IPS-20b (cell line): Measurements from ENCODE around the gene MAGEB1.

ENCODE experiments used
- H3K27ac ChIP-seq: one replicate; pipeline ENCODE4 v1.5.1; 2013; ENCODE audit warnings: low read length
- H3K27me3 ChIP-seq: 2 replicates; pipeline ENCODE4 v1.6.1; 2013; ENCODE audit warnings: mild to moderate bottlenecking, low read length, inconsistent platforms; ENCODE audit not compliant: insufficient read depth
- H3K36me3 ChIP-seq: 2 replicates; pipeline ENCODE4 v1.6.1; 2013; ENCODE audit warnings: low read depth, mild to moderate bottlenecking, inconsistent platforms, low read length, moderate library complexity; ENCODE audit not compliant: insufficient read depth
- H3K4me1 ChIP-seq: 2 replicates; pipeline ENCODE4 v1.6.1; 2013; ENCODE audit warnings: mild to moderate bottlenecking, control low read depth, inconsistent platforms, low read length, moderate library complexity; ENCODE audit not compliant: insufficient read depth
- H3K4me3 ChIP-seq: 2 replicates; pipeline ENCODE4 v1.5.1; 2013; ENCODE audit warnings: mild to moderate bottlenecking, low read length, inconsistent platforms
- H3K9ac ChIP-seq: 2 replicates; pipeline ENCODE4 v1.6.1; 2013; ENCODE audit warnings: low read depth, mild to moderate bottlenecking, inconsistent platforms, low read length, moderate library complexity
- H3K9me3 ChIP-seq: 2 replicates; pipeline ENCODE4 v1.6.1; 2013; ENCODE audit warnings: mild to moderate bottlenecking, low read depth, low read length, inconsistent platforms; ENCODE audit not compliant: insufficient read depth

MAGEB1 gene

DNA sequence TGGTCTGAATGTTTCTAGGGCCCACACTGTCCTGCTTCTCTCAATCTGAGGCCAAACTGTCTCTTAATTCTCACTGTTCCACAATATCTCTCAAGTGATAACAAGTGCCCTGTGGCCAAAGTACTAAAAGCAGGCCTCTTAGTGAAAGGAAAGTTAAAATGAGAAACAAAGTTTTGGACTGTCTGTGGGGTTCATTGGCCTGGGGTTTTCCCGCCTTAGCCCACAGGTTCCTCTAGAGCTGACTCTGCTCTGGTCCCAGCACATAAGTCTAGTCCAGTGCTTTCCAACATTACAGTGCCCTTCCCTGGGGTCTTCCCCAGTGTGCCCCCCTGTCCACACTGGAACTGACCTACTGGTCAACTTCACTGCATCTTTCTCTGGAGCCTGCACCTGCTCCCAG, 6.3 kb downstream of the MAGEB1 start:
- H3K27me3 ChIP-seq: no peaks in the 10 kb centered on the region
- no peak overlapping the region for H3K27ac ChIP-seq
- no peaks in the 10 kb centered on the region for H3K36me3 ChIP-seq
- no peak overlapping the region for H3K9ac ChIP-seq
- peaks cover 9% of the 10 kb centered on the region for H3K9me3 ChIP-seq
- no peak overlapping the region for H3K4me3 ChIP-seq
- no peaks in the 10 kb centered on the region for H3K4me1 ChIP-seq

DNA sequence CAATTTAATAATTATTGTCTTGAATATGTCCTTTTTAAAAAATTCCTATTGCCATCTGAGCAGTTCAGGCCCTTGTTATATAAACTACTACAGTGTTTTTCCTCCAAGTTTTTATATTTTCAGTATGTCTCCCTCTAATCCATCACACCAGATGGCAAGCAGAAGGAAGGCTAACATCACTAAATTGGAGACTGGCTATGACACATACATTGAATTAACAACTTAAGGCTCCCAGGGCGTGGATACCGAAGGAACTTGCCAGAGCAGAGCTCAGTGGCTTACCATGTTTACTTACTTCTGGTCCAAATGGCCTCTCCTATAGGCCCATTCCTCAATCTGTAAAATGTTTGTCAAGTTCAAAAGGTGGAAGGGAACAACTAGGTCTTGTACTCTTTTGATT, 13.0 kb downstream of the MAGEB1 start:
- H3K36me3 ChIP-seq: no peaks in the 10 kb centered on the region
- H3K27ac ChIP-seq: no peak overlapping the region
- H3K9me3 ChIP-seq: peaks cover 4% of the 10 kb centered on the region
- no peak overlapping the region for H3K4me3 ChIP-seq
- H3K4me1 ChIP-seq: no peaks in the 10 kb centered on the region
- no peak overlapping the region for H3K9ac ChIP-seq
- no peaks in the 10 kb centered on the region for H3K27me3 ChIP-seq

DNA sequence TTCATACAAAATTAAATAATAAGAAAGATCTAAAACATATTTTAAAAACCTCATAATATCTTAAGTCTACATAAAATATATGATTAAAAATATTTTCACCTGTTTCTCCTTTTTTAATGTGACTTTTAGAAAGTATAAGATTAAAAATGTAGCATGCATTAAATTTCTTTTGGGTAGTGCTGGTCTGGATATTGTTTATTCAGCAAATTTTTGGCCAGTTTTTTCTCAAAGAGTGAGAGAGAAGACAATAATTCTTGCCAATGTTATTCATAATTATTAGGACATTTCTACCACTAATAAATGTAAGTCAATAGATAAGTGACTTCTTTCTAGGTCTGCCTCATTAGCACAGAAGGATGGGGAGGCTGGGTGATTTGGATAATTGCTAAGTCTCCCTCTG, 14.1 kb downstream of the MAGEB1 start:
- no peaks in the 10 kb centered on the region for H3K36me3 ChIP-seq
- no peak overlapping the region for H3K27ac ChIP-seq
- H3K4me1 ChIP-seq: no peaks in the 10 kb centered on the region
- no peak overlapping the region for H3K9ac ChIP-seq
- H3K9me3 ChIP-seq: no peaks in the 10 kb centered on the region
- no peaks in the 10 kb centered on the region for H3K27me3 ChIP-seq
- no peak overlapping the region for H3K4me3 ChIP-seq

DNA sequence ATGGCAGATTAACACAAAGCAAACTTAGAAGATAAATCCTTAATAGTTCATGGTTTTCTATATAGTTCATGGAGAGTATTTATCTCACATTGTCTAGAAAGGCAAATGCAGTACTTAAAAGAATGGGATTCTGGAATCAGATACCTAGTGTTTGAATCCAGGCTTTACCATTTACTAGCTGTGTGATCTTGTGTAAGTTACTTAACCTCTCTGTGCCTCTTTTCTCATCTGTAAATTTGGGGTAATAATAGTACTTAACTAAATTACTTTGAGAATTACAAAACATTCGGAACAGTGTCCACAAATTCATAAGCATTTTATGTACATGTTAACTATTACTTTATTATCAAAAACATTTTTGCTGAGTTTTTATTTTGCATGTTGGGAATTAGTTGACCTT, 15.8 kb downstream of the MAGEB1 start:
- no peak overlapping the region for H3K9ac ChIP-seq

DNA sequence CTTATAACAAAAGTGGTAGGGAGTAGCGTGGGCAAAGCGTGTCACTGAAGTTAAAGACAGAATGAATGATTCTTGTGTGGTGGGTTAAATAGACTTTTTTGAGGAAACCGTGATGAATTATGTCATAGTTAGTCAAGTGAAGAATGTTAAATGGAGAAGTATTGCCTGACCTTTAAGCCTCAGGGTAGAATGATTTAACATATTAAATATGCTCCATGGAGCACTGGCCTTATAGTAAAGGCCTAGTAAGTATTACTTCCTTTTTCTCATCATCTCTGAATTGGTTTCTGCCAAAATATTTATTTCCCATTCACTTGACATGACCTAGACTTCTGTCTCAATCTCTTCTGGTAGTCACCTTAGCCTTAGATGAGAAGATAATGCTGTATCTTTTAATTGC, 23.7 kb downstream of the MAGEB1 start:
- Histone ChIP-seq H3K4me3 (no peak overlapping the region), H3K36me3 (no peaks in the 10 kb centered on the region), H3K4me1 (no peaks in the 10 kb centered on the region), H3K9ac (no peak overlapping the region), H3K27me3 (no peaks in the 10 kb centered on the region), H3K27ac (no peak overlapping the region), H3K9me3 (no peaks in the 10 kb centered on the region)

More for the DNA sequence above, 15.8 kb downstream of the MAGEB1 start:
- Histone ChIP-seq H3K27ac (no peak overlapping the region), H3K27me3 (no peaks in the 10 kb centered on the region), H3K9me3 (no peaks in the 10 kb centered on the region), H3K4me3 (no peak overlapping the region), H3K4me1 (no peaks in the 10 kb centered on the region), H3K36me3 (no peaks in the 10 kb centered on the region)

DNA sequence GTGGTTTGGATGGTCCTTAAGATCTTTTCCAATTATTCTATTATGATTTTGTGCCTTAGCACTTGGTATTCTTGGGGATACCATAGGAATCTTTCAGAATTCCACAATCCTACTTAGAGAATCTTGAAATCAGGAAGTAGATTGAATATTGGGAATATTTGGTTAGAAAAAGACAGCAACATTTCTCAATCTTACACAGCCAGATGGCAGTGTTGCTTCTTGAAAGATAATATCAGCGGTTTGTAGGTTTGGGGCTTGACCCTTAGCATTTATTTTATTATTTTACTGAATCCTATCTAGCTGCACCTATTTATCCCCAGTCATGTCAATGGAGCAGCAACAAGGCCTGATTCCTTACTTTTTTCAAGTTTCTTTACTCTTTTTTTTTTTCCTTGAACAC, 28.6 kb downstream of the MAGEB1 start:
- Histone ChIP-seq H3K9me3 (no peaks in the 10 kb centered on the region), H3K36me3 (no peaks in the 10 kb centered on the region), H3K9ac (no peak overlapping the region), H3K27me3 (no peaks in the 10 kb centered on the region), H3K4me1 (no peaks in the 10 kb centered on the region), H3K4me3 (no peak overlapping the region), H3K27ac (no peak overlapping the region)

DNA sequence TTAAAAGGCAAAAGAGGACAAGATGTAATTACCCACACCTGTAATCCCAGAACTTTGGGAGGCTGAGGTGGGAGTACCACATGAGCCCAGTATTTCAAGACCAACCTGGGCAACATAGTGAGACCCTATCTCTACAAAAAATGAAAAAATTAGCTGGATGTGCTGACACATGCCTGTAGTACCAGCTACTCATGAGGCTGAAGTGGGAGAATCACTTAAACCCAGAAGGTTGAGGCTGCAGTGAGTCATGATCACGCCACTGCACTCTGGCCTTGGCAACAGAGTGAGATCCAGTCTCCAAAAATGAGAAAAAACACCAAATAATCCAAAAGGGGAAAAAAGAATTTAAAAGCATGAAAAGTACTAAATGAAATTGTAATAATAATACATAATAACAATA, 31.4 kb downstream of the MAGEB1 start:
- Histone ChIP-seq H3K9me3 (no peaks in the 10 kb centered on the region), H3K4me3 (no peak overlapping the region), H3K27me3 (no peaks in the 10 kb centered on the region), H3K9ac (no peak overlapping the region), H3K27ac (no peak overlapping the region), H3K4me1 (no peaks in the 10 kb centered on the region), H3K36me3 (no peaks in the 10 kb centered on the region)

DNA sequence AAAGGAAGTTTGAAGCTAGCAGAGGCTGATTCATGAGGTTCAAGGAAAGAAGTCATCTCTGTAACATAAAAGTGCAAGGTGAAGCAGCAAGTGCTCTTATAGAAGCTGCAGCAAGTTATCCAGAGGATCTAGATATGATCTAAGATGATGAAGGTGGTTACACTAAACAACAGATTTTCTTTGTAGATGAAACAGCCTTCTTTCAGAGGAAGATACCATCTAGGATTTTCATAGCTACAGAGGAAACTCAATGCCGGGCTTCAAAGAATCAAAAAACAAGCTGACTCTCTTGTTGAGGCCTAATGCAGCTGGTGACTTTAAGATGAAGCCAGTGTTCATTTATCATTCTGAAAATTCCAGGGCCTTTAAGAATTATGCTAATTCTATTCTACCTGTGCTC, 33.5 kb downstream of the MAGEB1 start:
- H3K4me3 ChIP-seq: no peak overlapping the region
- no peak overlapping the region for H3K9ac ChIP-seq
- H3K36me3 ChIP-seq: no peaks in the 10 kb centered on the region
- H3K27ac ChIP-seq: no peak overlapping the region
- no peaks in the 10 kb centered on the region for H3K4me1 ChIP-seq
- H3K27me3 ChIP-seq: no peaks in the 10 kb centered on the region
- H3K9me3 ChIP-seq: no peaks in the 10 kb centered on the region

DNA sequence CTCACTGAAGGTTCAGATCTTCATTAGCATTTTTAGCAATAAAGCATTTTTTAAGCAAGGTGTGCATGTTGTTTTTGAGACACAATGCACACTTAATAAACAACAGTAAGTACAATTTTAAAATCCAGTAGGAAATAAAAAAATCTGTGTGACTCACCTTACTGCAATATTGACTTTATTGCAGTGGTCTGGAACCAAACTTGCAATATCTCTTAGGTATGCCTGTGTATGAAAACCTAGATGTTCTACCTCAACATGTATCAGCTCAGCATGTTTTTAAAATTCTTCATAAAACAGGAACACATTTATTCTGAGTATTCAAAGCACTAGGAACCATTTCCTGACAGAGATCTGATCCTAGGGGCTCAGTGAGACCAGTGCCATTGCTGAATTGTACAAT, 35.6 kb downstream of the MAGEB1 start:
- H3K27me3 ChIP-seq: no peaks in the 10 kb centered on the region
- H3K4me1 ChIP-seq: no peaks in the 10 kb centered on the region
- no peaks in the 10 kb centered on the region for H3K36me3 ChIP-seq
- H3K27ac ChIP-seq: no peak overlapping the region
- H3K9me3 ChIP-seq: no peaks in the 10 kb centered on the region
- no peak overlapping the region for H3K4me3 ChIP-seq
- H3K9ac ChIP-seq: no peak overlapping the region

DNA sequence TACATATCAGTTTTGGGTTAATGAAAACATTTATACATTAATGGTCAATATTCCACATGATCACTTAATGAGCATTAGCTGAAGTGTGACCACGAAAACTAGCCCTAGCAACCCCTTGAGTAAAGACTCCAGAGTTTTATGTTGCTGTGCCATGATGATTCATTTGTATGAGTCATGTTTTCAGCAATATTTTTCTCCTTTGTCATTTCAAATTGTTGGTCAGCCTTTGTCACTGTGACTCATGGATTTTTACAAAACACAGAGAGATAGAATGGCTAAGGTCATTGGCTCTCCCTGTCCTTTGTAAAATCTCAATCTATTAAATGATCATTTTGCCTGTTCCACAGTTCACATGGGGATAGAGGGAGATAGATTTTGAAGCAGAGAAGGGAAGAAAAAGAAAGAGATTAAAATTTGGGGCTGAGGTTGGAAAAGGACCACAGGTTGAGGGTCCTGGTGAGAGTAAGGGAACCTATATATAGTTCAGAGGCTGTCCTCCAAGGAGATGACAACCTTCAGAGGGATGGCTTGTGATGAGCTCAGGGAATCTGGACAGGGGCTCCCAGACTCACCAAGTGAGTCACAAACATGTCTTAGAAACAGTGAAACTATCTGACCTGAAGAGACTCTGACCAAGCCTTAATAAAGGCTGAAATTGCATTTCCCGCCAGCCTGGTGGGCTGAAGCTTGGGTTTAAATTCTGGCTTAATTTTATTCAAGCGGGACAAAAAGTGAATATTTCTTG, 36.7 kb downstream of the MAGEB1 start:
- no peaks in the 10 kb centered on the region for H3K36me3 ChIP-seq
- H3K27me3 ChIP-seq: no peaks in the 10 kb centered on the region
- H3K9ac ChIP-seq: no peak overlapping the region
- no peaks in the 10 kb centered on the region for H3K9me3 ChIP-seq
- no peak overlapping the region for H3K27ac ChIP-seq
- H3K4me1 ChIP-seq: no peaks in the 10 kb centered on the region
- H3K4me3 ChIP-seq: no peak overlapping the region

DNA sequence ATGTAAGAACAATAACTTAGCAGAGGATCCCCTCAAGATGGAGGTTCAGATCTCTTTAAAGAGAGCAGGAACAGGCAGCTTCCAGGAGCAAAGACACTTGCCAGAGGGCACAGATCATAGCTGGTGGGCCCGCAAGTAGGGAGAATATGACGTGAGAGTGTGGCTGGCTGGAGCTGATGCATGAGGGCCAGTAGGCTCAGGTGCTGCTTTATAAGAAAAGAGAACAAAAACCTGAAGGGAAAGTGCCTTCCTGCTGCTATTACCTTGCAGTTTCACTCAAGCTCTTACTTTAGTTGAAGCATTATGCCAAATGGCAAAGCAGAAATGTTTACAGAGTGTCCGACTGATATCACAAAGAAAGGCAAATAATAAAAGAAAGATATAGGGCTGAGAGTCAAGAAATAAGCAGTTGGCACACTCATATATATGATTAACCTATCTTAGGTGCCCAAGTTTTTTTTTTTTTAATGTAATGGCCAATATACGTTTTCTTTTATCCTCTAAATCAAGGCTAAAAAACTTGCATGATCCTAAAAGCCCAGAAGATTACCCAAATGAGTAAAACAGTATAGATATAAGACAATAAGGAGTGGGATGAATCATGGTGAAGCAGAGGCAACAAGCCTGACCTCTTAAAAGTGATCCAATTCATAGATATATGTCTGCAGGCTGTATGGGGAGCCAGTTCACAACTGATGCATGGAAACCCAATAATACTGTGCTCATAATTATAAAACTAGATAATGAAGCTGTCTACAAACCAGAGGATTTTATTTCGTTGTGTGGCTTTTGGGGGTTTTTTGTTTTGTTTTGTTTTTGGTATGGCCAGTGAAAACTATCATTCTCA, 49.7 kb downstream of the MAGEB1 start:
- no peak overlapping the region for H3K9ac ChIP-seq
- H3K4me3 ChIP-seq: no peak overlapping the region
- no peaks in the 10 kb centered on the region for H3K36me3 ChIP-seq
- H3K27ac ChIP-seq: no peak overlapping the region
- peaks cover 3% of the 10 kb centered on the region; the same call in 1 of the 2 replicates for H3K4me1 ChIP-seq
- no peaks in the 10 kb centered on the region for H3K9me3 ChIP-seq
- no peaks in the 10 kb centered on the region for H3K27me3 ChIP-seq

DNA sequence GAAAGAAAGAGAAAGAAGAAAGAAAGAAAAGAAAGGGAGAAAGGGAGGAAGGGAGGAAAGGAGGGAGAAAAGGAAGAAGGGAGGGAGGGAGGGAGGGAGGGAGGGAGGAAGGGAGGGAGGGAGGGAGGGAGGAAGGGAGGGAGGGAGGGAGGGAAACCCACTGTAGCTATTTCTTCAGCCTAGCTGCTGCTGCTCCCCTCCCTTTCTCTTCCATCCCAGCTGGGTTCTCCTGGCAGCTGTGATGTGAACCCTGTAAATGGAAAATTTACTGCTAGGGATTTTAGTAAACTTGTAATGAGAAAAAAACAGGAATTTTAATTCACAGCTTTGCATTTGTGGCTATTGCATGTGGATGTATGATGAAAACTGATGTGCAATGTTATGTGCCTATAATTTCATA, 54.3 kb downstream of the MAGEB1 start:
- no peaks in the 10 kb centered on the region for H3K36me3 ChIP-seq
- no peaks in the 10 kb centered on the region for H3K27me3 ChIP-seq
- no peak overlapping the region for H3K27ac ChIP-seq
- H3K4me1 ChIP-seq: peaks cover 5% of the 10 kb centered on the region; the same call in 1 of the 2 replicates
- H3K4me3 ChIP-seq: no peak overlapping the region
- no peak overlapping the region for H3K9ac ChIP-seq
- no peaks in the 10 kb centered on the region for H3K9me3 ChIP-seq
